Activated naive CD4-positive, alpha-beta T cell treated with anti-CD3 and anti-CD28 coated beads for 36 hours (primary cell): Measurements from ENCODE around the gene TUBB1. TPM values are rescaled to one million over a fixed set of nuclear protein-coding genes. Genes with fewer than 3 reads are reported as not detected.

Experiments
- CTCF ChIA-PET: fragments of 350-600 bp; sonication (Branson Sonifier 250); formaldehyde crosslinking; loops from one replicate; lab custom pipeline; 2021; ENCODE audit warnings: antibody characterized with exemption; lab: Charles Lee
- DNase-seq: peaks from one replicate; pipeline ENCODE4 v3.0.0-alpha.2; 2020
- H3K27ac Mint-ChIP-seq: one replicate; pipeline ENCODE4 v1.8.0; 2021; ENCODE audit warnings: mild to moderate bottlenecking, mixed read lengths
- H3K27me3 Mint-ChIP-seq: one replicate; pipeline ENCODE4 v1.8.0; 2021; ENCODE audit warnings: low read depth, mixed read lengths
- H3K36me3 Mint-ChIP-seq: one replicate; pipeline ENCODE4 v1.8.0; 2021; ENCODE audit warnings: low read depth, mixed read lengths
- H3K4me1 Mint-ChIP-seq: one replicate; pipeline ENCODE4 v1.8.0; 2021; ENCODE audit warnings: low read depth, mixed read lengths
- H3K4me3 Mint-ChIP-seq: one replicate; pipeline ENCODE4 v1.8.0; 2021; ENCODE audit warnings: mild to moderate bottlenecking, moderate library complexity, mixed read lengths
- H3K9me3 Mint-ChIP-seq: one replicate; pipeline ENCODE4 v1.8.0; 2021; ENCODE audit warnings: mixed read lengths
- intact Hi-C: fragments of 100-400 bp; cut with micrococcal nuclease; formaldehyde crosslinking; loops from one replicate; pipeline ENCODE4 v1.15.1; 2023
- total RNA-seq, 2 experiments: library from RNA; stranded (reverse); gene quantifications; one replicate each; pipeline ENCODE4 v1.2.3, GENCODE V29; 2021

TUBB1 gene
- total RNA-seq, 2 experiments from 2014 or later = not detected

GRCh38 chr20:58992911-58993310 lies 26.3 kb upstream of the TUBB1 start:
- Mint-ChIP-seq H3K9me3 (no peaks in the 10 kb centered on the region), H3K27ac (no peak overlapping the region), H3K36me3 (peaks cover 51% of the 10 kb centered on the region), H3K4me3 (no peak overlapping the region), H3K27me3 (no peaks in the 10 kb centered on the region), H3K4me1 (peaks cover 3% of the 10 kb centered on the region)
- intact Hi-C loops = no loop called here
- DNase-seq = no peak
- CTCF ChIA-PET = interaction anchor here (0.9 to 1.1 kb wide), 3 partner anchors 123 to 231 kb away, joined by 3 to 5 read pairs (median 3); no protein-coding TSS in a partner anchor

- DNase-seq = no peak
- H3K27ac Mint-ChIP-seq = peak overlapping the region; percentile 56
- H3K27me3 Mint-ChIP-seq = no peaks in the 10 kb centered on the region
- intact Hi-C loops = no loop called here
- CTCF ChIA-PET = interaction anchor here (0.9 to 1.4 kb wide), 4 partner anchors 11 to 230 kb away, joined by 3 to 5 read pairs (median 4); no protein-coding TSS in a partner anchor
- peaks cover 3% of the 10 kb centered on the region for H3K4me1 Mint-ChIP-seq
- no peaks in the 10 kb centered on the region for H3K9me3 Mint-ChIP-seq
- H3K36me3 Mint-ChIP-seq = peaks cover 51% of the 10 kb centered on the region
- no peak overlapping the region for H3K4me3 Mint-ChIP-seq
These were observed 25.6 kb upstream of the TUBB1 start for GRCh38 chr20:58993332-58994248.

GRCh38 chr20:58994390-58995159 lies 24.7 kb upstream of the TUBB1 start:
- Mint-ChIP-seq H3K27ac (no peak overlapping the region), H3K9me3 (no peaks in the 10 kb centered on the region), H3K36me3 (peaks cover 47% of the 10 kb centered on the region), H3K4me3 (no peak overlapping the region), H3K4me1 (peaks cover 3% of the 10 kb centered on the region), H3K27me3 (no peaks in the 10 kb centered on the region)
- CTCF ChIA-PET = interaction anchor here (1.4 kb wide), 1 partner anchor 12 kb away, joined by 5 read pairs; no protein-coding TSS in a partner anchor
- intact Hi-C loops = no loop called here
- DNase-seq = no peak

GRCh38 chr20:58995461-58996225 lies 23.6 kb upstream of the TUBB1 start:
- Mint-ChIP-seq H3K27me3 (no peaks in the 10 kb centered on the region), H3K4me3 (no peak overlapping the region), H3K27ac (peak overlapping the region; percentile 37), H3K9me3 (no peaks in the 10 kb centered on the region), H3K4me1 (peaks cover 3% of the 10 kb centered on the region), H3K36me3 (peaks cover 43% of the 10 kb centered on the region)
- CTCF ChIA-PET = no interaction called here
- DNase-seq = no peak
- intact Hi-C loops = no loop called here

- peaks cover 3% of the 10 kb centered on the region for H3K4me1 Mint-ChIP-seq
- intact Hi-C loops = no loop called here
- CTCF ChIA-PET = no interaction called here
- H3K36me3 Mint-ChIP-seq = peaks cover 40% of the 10 kb centered on the region
- no peak overlapping the region for H3K4me3 Mint-ChIP-seq
- H3K27ac Mint-ChIP-seq = no peak overlapping the region
- no peak for DNase-seq
- no peaks in the 10 kb centered on the region for H3K9me3 Mint-ChIP-seq
- no peaks in the 10 kb centered on the region for H3K27me3 Mint-ChIP-seq
These were observed 23.0 kb upstream of the TUBB1 start for GRCh38 chr20:58996226-58996611.

- intact Hi-C loops = no loop called here
- Mint-ChIP-seq H3K4me3 (no peak overlapping the region), H3K36me3 (peaks cover 36% of the 10 kb centered on the region), H3K27me3 (no peaks in the 10 kb centered on the region), H3K9me3 (no peaks in the 10 kb centered on the region), H3K27ac (no peak overlapping the region), H3K4me1 (peaks cover 3% of the 10 kb centered on the region)
- CTCF ChIA-PET = no interaction called here
- DNase-seq = no peak
These were observed 22.0 kb upstream of the TUBB1 start for GRCh38 chr20:58997141-58997770.

- Mint-ChIP-seq H3K9me3 (no peaks in the 10 kb centered on the region), H3K4me1 (peaks cover 3% of the 10 kb centered on the region), H3K36me3 (peaks cover 29% of the 10 kb centered on the region), H3K27ac (no peak overlapping the region), H3K27me3 (no peaks in the 10 kb centered on the region), H3K4me3 (no peak overlapping the region)
- intact Hi-C loops = no loop called here
- DNase-seq = no peak
- CTCF ChIA-PET = no interaction called here
These were observed 20.6 kb upstream of the TUBB1 start for GRCh38 chr20:58998656-58999055.

- CTCF ChIA-PET = interaction anchor here (0.6 kb wide), 1 partner anchor 28 kb away, joined by 4 read pairs; no protein-coding TSS in a partner anchor
- H3K36me3 Mint-ChIP-seq = peaks cover 18% of the 10 kb centered on the region
- H3K9me3 Mint-ChIP-seq = no peaks in the 10 kb centered on the region
These were observed 18.9 kb upstream of the TUBB1 start for GRCh38 chr20:59000326-59000725.

GRCh38 chr20:59001068-59001448 lies 18.2 kb upstream of the TUBB1 start:
- intact Hi-C loops = no loop called here
- Mint-ChIP-seq H3K27ac (no peak overlapping the region), H3K27me3 (no peaks in the 10 kb centered on the region), H3K4me3 (no peak overlapping the region), H3K9me3 (no peaks in the 10 kb centered on the region), H3K4me1 (peaks cover 23% of the 10 kb centered on the region), H3K36me3 (peaks cover 12% of the 10 kb centered on the region)
- CTCF ChIA-PET = no interaction called here
- no peak for DNase-seq

More at GRCh38 chr20:59000326-59000725, 18.9 kb upstream of the TUBB1 start:
- intact Hi-C loops = no loop called here
- no peak for DNase-seq
- no peak overlapping the region for H3K27ac Mint-ChIP-seq
- H3K4me3 Mint-ChIP-seq = no peak overlapping the region
- peaks cover 18% of the 10 kb centered on the region for H3K4me1 Mint-ChIP-seq
- H3K27me3 Mint-ChIP-seq = no peaks in the 10 kb centered on the region

GRCh38 chr20:59001449-59002171 lies 17.6 kb upstream of the TUBB1 start:
- Mint-ChIP-seq H3K27ac (no peak overlapping the region), H3K36me3 (peaks cover 10% of the 10 kb centered on the region), H3K4me3 (no peak overlapping the region), H3K27me3 (no peaks in the 10 kb centered on the region), H3K4me1 (peaks cover 25% of the 10 kb centered on the region), H3K9me3 (no peaks in the 10 kb centered on the region)
- intact Hi-C loops = no loop called here
- CTCF ChIA-PET = no interaction called here
- DNase-seq = no peak

- Mint-ChIP-seq H3K4me1 (peaks cover 25% of the 10 kb centered on the region), H3K36me3 (peaks cover 7% of the 10 kb centered on the region), H3K4me3 (no peak overlapping the region), H3K27ac (no peak overlapping the region), H3K9me3 (no peaks in the 10 kb centered on the region), H3K27me3 (no peaks in the 10 kb centered on the region)
- intact Hi-C loops = no loop called here
- CTCF ChIA-PET = no interaction called here
- no peak for DNase-seq
These were observed 16.8 kb upstream of the TUBB1 start for GRCh38 chr20:59002388-59002787.
